GM12892 (cell line): ENCODE measurements around the gene TBC1D14.

ENCODE experiments used
- POLR2A ChIP-seq: IDR thresholded peaks from 2 replicates; pipeline ENCODE4 v1.6.1; 2011; ENCODE audit warnings: low read depth, low read length, control low read depth
- POLR2AphosphoS5 ChIP-seq: IDR thresholded peaks from 2 replicates; pipeline ENCODE4 v1.6.1; 2011; ENCODE audit warnings: low read depth, low read length, control low read depth
- TAF1 ChIP-seq: IDR thresholded peaks from 2 replicates; pipeline ENCODE4 v1.6.1; 2011; ENCODE audit warnings: low read depth, mild to moderate bottlenecking, control low read depth, low read length, borderline replicate concordance

DNA sequence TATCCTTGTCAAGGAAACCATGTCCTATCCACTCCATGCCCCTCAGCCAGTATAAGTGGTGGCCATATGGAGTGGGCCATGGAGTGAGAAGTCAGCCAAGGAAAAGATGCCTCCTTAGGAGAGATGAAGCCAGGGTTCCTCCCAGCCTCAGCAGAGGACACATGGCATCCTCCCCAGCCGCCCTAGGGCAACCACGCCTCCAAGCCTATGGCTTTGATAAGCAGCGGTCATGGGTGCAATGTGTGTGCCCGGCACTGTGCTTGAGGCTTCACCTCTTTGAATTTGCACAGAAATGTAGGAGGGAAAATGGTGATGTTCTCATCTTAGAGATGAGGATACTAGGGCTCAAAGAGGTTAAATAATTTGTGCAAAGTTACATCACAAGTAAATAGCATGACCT is 34.6 kb upstream of the TBC1D14 start:
- TF ChIP-seq TAF1 (no peak), POLR2A (no peak), POLR2AphosphoS5 (no peak)
